Peyer's patch (tissue), 4 donors: ENCODE measurements around the gene SELENOI. TPM values are rescaled to one million over a fixed set of nuclear protein-coding genes. Genes with fewer than 3 reads are reported as not detected.
"Not testable (repeated sequence)": the region's sequence is repeated elsewhere in the genome, so short reads cannot be mapped to it uniquely, and the experiment has no call there.

Experiments used
- DNase-seq, 3 donors: peaks; one replicate each; pipeline ENCODE4 v3.0.0-alpha.2; 2017 to 2019
- H3K27ac ChIP-seq, 4 donors: fragments of 200-600 bp; sonication (generic); one replicate each; pipeline ENCODE4 v1.5.1; 2016 to 2019
- H3K27me3 ChIP-seq, 2 donors: fragments of 200-600 bp; sonication (generic); one replicate each; pipeline ENCODE4 v1.5.1; 2019
- H3K36me3 ChIP-seq, 3 donors: fragments of 200-600 bp; sonication (generic); one replicate each; pipeline ENCODE4 v1.5.1; 2016 to 2019
- H3K4me1 ChIP-seq, 4 donors: fragments of 200-600 bp; sonication (generic); one replicate each; pipeline ENCODE4 v1.5.1; 2016 to 2019
- H3K4me3 ChIP-seq, 4 donors: fragments of 200-600 bp; sonication (generic); 1 replicate in 3 of 4; 2 replicates in 1 of 4; pipeline ENCODE4 v1.5.1; 2016 to 2019; ENCODE audit warnings: mild to moderate bottlenecking in 1 of 4
- H3K9me3 ChIP-seq, 4 donors: fragments of 200-600 bp; sonication (generic); one replicate each; pipeline ENCODE4 v1.5.1; 2016 to 2019; ENCODE audit warnings: mild to moderate bottlenecking in 1 of 4
- CTCF ChIP-seq, 6 experiments: fragments of 450-650 bp in 4 of 6; fragments of 200-600 bp in 2 of 6; sonication (generic) in 1 of 6; IDR thresholded peaks; one replicate each; pipeline ENCODE4 v1.5.1; 2017 to 2019; ENCODE audit warnings: antibody characterized with exemption in 6 of 6, mild to moderate bottlenecking in 3 of 6, moderate library complexity in 1 of 6
- POLR2A ChIP-seq, 2 donors: fragments of 450-650 bp; IDR thresholded peaks; one replicate each; pipeline ENCODE4 v1.5.1; 2017; ENCODE audit warnings: antibody characterized with exemption in 2 of 2, mild to moderate bottlenecking in 2 of 2, moderate library complexity in 2 of 2
- total RNA-seq, 4 donors: library from RNA; depleted of rRNA; stranded (reverse); fragments of >200 nt; gene quantifications; one replicate each; pipeline ENCODE4 v1.1.0, GENCODE V29; 2016

SELENOI gene
- total RNA-seq, 4 donors from 2014 or later = 28.1 to 82.1 (median 51.2) TPM

GRCh38 chr2:26327291-26328272, 18.4 kb upstream of the SELENOI start:
- H3K27ac ChIP-seq = no peak overlapping the region

GRCh38 chr2:26329083-26329482, 16.9 kb upstream of the SELENOI start:
- H3K27me3 ChIP-seq, H3K4me1 ChIP-seq, H3K4me3 ChIP-seq, H3K36me3 ChIP-seq, H3K9me3 ChIP-seq, DNase-seq, H3K27ac ChIP-seq: not testable (repeated sequence)

More at GRCh38 chr2:26327291-26328272, 18.4 kb upstream of the SELENOI start:
- Histone ChIP-seq H3K4me3 (no peak overlapping the region), H3K4me1 (no peaks in the 10 kb centered on the region), H3K36me3 (no peaks in the 10 kb centered on the region), H3K27me3 (no peaks in the 10 kb centered on the region), H3K9me3 (no peaks in the 10 kb centered on the region)
- no peak for DNase-seq
- no peak for TF ChIP-seq POLR2A (IDR thresholded peaks at IDR 0.05)
- TF ChIP-seq CTCF (IDR thresholded peaks at IDR 0.05) = no peak

GRCh38 chr2:26330114-26330549, 15.8 kb upstream of the SELENOI start:
- peak; percentile 63 to 92 (median 86) for TF ChIP-seq CTCF (IDR thresholded peaks at IDR 0.05)
- TF ChIP-seq POLR2A (IDR thresholded peaks at IDR 0.05) = no peak
- no peaks in the 10 kb centered on the region for H3K9me3 ChIP-seq
- H3K27me3 ChIP-seq = no peaks in the 10 kb centered on the region
- H3K36me3 ChIP-seq = no peaks in the 10 kb centered on the region
- no peaks in the 10 kb centered on the region for H3K4me1 ChIP-seq
- peak; percentile 87 to 96 (median 91) for DNase-seq
- H3K27ac ChIP-seq = no peak overlapping the region
- H3K4me3 ChIP-seq = no peak overlapping the region

GRCh38 chr2:26330604-26331003, 15.3 kb upstream of the SELENOI start:
- DNase-seq = no peak
- Histone ChIP-seq H3K27ac (no peak overlapping the region), H3K4me3 (no peak overlapping the region), H3K9me3 (no peaks in the 10 kb centered on the region), H3K4me1 (no peaks in the 10 kb centered on the region), H3K27me3 (no peaks in the 10 kb centered on the region), H3K36me3 (no peaks in the 10 kb centered on the region)
- no peak for TF ChIP-seq CTCF (IDR thresholded peaks at IDR 0.05)
- no peak for TF ChIP-seq POLR2A (IDR thresholded peaks at IDR 0.05)

GRCh38 chr2:26331321-26331720, 14.6 kb upstream of the SELENOI start:
- H3K4me1 ChIP-seq, H3K9me3 ChIP-seq, DNase-seq, H3K36me3 ChIP-seq, H3K4me3 ChIP-seq, H3K27ac ChIP-seq, H3K27me3 ChIP-seq: not testable (repeated sequence)

GRCh38 chr2:26333293-26333692, 12.7 kb upstream of the SELENOI start:
- H3K27me3 ChIP-seq = no peaks in the 10 kb centered on the region
- no peak overlapping the region for H3K4me3 ChIP-seq
- H3K36me3 ChIP-seq = no peaks in the 10 kb centered on the region
- H3K9me3 ChIP-seq = no peaks in the 10 kb centered on the region
- no peaks in the 10 kb centered on the region for H3K4me1 ChIP-seq
- no peak for DNase-seq
- H3K27ac ChIP-seq = no peak overlapping the region
- TF ChIP-seq POLR2A (IDR thresholded peaks at IDR 0.05) (no peak), CTCF (IDR thresholded peaks at IDR 0.05) (no peak)
